GM19193 (cell line): ENCODE results near the gene DSCAML1.

Experiments
- POLR2A ChIP-seq: IDR thresholded peaks from 4 replicates; pipeline ENCODE4 v1.6.1; 2011; ENCODE audit not compliant: insufficient read depth, insufficient read length; ENCODE audit errors: extremely low read depth

DSCAML1 gene

DNA sequence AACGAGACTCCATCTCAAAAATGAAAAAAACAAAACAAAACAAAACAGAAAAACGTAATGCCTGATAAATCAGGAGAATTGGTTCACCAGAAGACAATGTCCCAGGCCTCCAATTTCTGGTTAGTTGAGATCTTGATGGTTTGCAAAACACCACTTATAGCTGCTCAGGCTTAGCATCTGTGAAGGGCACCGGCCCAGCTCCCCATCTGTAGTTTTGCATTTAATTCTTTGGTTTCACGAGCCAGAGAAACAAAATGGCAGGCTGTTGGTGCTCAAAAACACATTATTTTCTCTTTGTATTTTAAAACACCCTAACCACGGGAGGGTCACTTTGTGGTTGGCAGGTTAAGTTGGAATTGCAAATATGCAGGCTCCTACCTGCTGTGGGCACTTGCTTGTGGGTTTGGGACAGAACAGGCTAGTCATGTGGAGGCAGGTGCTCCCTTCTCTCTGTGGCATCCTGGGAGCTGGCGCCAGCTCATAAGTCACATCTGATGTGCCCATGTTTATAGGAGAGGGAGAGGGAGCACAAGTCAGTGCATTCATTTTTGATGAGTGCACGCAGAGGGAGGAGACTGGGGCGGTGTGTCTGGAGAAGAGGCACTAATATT is 323.4 kb downstream of the DSCAML1 start:
- TF ChIP-seq POLR2A = no peak

DNA sequence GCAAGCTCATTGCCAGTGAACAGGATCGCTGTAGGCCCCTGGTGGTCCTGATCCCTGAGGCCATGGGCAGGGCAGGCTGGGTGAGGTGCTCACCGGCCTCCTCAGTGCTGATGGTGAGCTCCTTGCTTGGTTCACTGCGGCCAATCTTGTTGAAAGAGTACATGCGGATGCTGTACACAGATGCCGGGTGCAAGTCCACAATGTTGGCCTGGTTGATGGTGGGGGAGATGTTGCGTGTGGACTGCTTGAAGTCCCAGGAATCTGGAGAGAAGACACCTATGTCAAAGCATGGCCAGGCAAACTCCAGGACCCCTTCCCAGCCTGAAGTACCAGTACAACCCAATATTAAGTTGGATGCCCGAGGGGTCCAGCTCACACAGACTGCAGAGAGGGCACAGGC is 325.2 kb downstream of the DSCAML1 start:
- no peak for TF ChIP-seq POLR2A

DNA sequence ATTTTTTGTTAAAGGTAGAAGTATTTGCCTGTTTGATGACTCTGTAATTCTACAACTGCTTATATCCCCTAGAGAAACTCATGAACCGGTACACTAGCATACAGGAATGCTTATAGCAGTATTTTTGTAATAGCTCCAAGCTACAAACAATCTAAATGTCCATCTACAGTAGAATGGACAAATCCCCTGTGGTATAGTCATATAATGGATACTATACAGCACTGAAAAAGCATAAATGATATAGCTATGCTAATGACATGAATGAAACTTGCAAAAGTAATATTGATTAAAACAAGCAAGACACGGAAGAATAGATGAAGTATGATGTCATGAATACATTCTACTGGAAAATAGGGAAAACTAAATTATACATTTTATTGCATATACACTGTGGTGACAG is 326.4 kb downstream of the DSCAML1 start:
- TF ChIP-seq POLR2A = no peak

DNA sequence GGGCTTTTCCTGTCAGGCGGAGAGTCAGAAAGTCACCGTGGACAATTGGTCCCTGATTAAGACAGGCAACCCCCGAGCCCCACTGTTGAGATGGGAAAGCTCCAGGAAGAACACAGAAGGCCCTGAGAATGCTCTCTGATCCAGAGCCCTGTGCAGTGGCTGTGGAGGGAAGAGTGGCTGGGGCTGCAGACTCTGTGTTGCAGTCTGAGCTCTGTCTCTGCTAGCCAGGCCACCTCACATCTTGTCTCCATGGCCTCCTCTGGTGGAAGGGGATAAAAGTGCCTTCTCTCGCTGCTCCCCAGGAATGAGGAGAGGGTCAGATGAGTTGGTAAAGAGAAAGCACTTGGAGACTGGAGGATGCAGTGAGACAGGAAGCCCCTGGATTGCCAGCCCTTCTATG is 328.1 kb downstream of the DSCAML1 start:
- TF ChIP-seq POLR2A = no peak

DNA sequence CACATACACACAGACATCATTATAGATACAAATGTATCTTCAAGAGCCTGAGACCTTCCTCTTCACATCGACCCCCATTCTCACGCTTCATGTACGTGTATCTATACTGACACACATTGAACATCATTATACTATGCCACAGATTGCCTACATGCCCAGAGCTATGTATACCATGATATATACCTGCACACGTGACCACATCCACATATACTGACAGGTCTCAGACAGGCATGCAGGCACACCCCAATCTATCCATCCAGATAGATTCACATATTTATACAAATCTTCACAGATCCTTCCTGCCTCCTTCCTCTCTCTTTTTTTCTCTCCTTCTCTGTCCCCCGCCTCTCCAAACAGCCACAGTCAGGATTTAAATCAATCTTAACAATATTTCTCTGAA is 329.2 kb downstream of the DSCAML1 start:
- TF ChIP-seq POLR2A = no peak

DNA sequence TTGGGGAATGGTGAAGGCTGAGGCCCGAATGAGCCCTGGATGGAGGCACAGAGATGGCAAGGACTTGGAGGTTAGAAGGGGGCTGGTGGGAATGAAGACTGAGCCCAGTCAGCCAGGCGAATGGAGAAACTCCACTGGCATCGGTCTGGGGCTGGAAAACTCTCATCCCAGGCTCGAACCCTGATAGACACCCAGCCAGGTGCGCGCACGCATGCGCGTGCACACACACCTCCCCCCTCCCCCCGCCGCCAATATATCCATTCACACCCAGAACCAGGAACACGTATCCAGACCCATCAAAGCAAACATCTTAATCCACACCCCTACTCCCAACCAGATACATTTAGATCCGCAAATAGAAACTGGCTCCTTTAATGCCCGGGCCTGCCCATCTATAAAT is 330.1 kb downstream of the DSCAML1 start:
- TF ChIP-seq POLR2A = no peak

DNA sequence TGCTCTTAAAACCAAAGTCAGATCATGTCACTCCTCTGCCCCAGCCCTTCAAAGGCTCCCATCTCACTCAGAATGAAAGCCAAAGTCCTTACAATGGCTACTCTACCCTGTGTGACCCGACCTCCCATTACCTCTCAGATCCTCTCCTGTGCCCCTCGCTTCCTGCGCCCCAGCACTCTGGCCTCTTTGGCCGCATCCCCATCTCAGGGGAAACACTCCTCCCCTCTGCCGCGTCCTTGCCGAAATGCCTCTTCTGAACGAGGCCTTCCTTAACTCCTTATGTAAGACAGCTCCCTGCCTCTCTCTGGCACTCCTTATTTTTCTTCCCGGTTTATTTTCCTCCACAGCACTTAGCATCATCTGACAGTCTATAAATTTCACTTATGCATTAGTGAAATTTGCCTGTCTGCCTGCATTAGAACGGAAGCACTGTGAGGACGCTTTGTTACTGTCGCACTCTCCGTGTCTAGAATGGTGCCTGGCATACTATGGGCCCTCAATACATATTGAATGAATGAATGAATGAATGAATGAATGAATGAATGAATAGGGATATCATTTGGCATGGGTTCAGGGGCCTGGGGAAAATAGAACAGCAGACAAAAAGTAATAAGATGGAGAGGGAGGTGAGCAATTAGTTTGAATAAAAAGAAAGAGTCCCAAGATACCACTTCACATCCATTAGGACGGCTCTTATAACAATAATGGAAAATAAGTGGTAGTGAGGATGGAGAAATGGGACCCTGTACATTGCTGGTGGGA is 331.6 kb downstream of the DSCAML1 start:
- no peak for TF ChIP-seq POLR2A

DNA sequence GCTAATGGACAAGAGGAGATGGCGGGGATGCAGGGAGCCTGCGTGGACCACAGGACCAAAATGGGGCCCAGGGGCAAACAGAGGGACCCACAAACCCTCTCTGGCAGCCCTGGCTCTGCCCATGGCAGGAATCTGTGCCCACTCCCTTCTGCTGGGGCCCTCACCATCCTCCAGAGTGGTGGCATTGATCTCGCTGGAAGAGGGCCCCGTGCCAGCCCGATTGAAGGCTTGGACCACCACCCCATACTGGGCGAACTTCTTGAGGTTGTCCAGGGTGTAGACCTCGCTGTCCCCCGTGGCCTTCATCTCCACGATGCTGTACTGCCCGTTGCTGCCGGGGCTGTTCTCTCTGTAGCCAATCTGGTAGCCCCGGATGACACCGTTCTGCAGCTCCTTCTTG is 332.2 kb downstream of the DSCAML1 start:
- TF ChIP-seq POLR2A = no peak

DNA sequence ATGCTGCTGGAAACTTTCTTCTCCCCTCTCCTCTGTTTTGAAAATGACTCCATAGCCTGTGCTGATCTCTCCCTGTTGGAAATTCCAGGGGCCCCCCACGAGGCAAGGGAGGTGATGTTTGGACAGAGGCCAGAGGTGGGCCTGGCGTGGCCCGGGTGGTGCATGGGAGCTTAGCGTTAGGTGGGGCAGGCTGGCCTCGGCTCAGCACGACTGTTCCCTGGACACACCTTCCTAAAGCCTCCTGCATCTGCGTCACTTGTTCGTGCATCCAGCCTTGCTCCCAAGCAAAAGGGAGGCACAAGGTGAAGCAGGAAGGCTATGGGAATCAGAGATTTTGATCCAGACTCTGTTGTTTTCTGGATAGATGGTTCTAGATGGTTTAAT is 334.2 kb downstream of the DSCAML1 start:
- no peak for TF ChIP-seq POLR2A

DNA sequence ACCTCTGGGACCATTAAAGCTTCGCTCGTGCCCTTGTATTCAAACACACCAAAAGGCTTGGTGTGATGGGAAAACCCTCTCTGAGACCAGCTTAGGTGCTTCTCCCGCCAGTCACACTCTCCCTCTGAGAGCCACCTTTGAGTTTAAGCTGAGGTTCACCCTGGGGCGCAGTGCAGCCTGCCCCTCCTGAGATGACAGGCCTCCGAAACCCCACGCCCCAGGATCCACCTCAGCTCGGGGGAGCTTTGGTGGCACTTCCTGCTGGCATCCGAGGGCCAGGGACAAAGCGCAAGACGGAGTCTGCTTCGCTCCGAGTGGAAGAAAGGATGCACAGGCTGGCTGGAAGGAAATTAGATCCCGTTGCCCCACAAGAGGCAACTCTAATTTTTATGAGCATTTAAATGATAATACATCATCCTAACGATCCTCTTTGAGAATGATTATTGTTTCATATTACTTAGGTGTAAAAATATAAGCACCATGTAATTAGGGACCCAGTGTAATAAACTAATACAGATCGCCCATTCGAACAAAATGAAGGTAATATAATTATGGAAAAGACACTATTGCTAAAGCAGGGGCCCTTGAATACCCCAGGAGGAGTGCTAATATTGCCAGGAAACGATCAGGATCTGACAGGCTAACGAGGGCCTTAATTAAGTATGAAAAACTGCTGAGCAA is 334.7 kb downstream of the DSCAML1 start:
- no peak for TF ChIP-seq POLR2A

DNA sequence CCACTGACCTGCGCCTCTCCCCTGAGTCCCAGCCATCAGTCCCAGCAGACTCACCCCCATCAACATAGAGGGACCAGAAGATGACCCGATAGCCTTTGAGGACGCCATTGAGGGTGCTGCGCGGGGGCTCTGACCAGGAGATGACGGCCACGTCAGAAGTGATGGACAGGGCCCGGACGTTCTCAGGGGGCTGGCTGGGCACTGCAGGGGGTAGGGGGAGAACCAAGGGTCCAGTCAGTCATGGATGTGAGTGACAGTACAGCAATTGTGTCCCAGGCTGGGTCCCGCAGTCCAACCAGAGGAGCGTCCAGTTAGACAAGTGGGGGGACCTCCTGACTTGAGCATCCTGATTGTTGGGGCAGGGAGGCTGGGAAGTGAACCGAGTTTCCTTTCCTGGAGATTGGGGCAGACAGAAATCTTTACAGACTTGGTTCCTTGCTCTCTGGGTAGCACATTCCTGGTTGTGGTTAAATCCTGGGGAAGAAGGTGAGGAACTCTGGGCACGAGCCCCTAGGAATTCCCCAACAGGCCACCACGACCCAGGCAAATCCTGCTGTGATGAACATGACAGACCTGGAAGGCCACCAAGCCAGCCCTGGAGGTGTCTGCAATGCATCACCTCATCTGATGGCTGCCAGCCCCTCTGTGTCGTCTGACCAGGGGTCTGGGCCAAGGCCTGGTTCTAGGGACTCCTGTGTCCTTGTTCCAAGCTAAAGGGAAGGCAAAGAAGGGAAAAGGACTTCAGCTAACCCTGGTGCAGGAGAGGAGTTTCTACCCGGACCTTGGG is 335.4 kb downstream of the DSCAML1 start:
- TF ChIP-seq POLR2A = no peak

DNA sequence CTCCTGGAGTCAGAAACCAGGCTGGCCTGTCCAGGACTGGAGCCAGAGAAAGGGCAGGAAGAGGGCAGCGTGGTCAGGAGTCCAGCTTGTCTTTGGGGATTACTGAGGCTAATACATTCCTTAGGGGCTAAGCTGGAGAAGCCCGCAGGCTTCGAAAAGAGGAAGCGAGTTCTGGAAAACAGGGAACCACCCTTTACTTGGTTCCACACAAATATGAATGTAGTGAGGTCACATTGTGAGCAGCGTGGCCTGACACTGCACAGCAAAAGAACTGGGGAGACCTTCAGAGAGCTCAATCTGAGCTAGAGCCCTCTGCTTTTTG is 337.1 kb downstream of the DSCAML1 start:
- no peak for TF ChIP-seq POLR2A

DNA sequence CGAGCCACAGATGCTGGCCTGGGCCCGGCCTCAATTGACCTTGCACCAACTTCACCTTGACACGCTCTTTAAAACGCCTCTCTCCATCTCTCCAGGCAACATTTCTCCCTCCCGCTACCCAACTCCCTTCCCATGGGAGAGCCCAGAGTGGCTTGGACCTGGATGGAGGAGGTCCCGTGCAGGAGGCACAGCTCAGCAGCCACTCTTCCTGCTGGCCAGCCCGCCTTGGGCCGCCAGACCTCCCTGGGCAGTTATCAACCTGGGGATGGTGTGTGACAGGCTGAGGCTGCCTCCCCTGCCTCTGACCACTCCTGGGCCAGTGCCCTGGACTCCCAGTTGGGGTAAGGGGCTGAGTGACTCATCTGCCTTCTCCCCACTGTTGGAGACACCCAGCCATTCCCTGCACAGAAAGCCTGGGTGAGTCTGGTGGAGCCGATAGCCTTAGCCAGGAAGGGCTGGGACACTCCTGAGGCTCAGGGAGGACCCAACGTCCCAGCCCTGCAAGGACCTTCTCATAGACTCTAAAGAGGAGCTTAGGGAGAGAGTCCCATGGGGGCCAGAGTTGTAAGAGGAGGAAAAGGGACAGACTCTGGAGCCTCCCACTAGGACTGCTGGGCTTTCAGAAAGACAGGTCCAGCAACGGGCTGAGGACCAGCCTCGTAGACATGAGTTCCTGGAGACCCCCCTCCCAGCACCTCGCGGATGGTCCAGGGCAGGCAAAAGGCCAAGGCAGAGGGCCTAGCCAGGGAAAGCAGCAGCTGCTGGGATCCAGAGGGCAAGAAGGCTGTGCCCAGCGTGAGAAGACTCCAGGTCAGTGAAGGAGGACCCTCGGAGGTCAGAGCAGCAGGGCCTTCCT is 337.7 kb downstream of the DSCAML1 start:
- no peak for TF ChIP-seq POLR2A

DNA sequence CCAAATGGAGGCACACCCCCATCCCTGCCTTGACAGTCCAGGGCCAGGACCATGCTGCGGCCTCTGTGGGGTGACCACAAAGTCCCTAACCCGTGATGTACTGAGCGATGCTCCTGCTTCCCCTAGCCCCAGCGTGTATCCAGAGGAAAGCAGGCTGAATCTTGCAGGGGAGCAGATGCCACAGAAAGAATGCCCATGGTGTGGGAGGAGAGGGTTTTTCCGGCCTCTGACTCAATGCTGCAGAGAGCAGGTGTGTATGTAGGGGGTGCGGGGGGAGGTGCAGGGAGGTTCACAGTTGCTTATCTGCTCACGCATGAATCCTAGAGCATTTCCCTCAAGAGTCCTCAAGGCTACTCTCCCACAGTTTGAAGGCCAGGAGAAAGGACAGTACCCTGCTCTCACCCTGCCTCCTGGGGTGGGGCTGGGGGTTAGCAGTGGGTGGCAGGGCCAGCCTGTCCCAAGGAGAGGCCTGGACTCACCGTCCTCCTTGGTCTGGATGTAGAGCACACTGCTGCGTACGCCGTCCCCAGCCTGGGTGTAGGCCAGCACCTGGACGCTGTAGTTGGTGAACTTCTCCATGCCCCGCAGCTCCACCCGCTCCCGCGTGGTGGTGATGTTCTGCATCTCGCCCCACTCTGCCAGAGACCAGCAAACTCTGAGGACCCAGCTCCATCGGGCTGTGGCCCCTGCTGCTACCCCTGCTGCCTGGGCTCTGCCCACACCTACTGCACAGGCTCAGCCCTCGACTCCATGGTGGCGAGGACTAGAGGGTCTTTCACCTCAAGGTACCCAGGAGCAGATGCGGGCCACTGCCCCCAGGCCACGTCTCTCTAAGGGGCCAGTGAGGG is 338.5 kb downstream of the DSCAML1 start:
- peak; percentile 28 for TF ChIP-seq POLR2A
